Stomach (tissue), 4 donors: ENCODE results near the gene IL31RA.

Experiments used
- CTCF ChIP-seq, 7 experiments: fragments of 450-650 bp in 4 of 7; fragments of 200-600 bp in 3 of 7; sonication (generic) in 3 of 7; IDR thresholded peaks; one replicate each; pipeline ENCODE4 v1.5.1; 2016 to 2019; ENCODE audit warnings: antibody characterized with exemption in 7 of 7, control low read depth in 2 of 7, mild to moderate bottlenecking in 1 of 7
- POLR2A ChIP-seq, 4 donors: fragments of 450-650 bp; IDR thresholded peaks; one replicate each; pipeline ENCODE4 v1.6.1; 2016; ENCODE audit warnings: antibody characterized with exemption in 4 of 4, control low read depth in 2 of 4, mild to moderate bottlenecking in 1 of 4, moderate library complexity in 1 of 4

- no peak for TF ChIP-seq POLR2A (IDR thresholded peaks at IDR 0.05)
- TF ChIP-seq CTCF (IDR thresholded peaks at IDR 0.05) = no peak
Measured at GRCh38 chr5:55899344-55899743, 48.2 kb downstream of the IL31RA start.
